ENCODE results near the gene SEMA5B.

SEMA5B gene

DNA sequence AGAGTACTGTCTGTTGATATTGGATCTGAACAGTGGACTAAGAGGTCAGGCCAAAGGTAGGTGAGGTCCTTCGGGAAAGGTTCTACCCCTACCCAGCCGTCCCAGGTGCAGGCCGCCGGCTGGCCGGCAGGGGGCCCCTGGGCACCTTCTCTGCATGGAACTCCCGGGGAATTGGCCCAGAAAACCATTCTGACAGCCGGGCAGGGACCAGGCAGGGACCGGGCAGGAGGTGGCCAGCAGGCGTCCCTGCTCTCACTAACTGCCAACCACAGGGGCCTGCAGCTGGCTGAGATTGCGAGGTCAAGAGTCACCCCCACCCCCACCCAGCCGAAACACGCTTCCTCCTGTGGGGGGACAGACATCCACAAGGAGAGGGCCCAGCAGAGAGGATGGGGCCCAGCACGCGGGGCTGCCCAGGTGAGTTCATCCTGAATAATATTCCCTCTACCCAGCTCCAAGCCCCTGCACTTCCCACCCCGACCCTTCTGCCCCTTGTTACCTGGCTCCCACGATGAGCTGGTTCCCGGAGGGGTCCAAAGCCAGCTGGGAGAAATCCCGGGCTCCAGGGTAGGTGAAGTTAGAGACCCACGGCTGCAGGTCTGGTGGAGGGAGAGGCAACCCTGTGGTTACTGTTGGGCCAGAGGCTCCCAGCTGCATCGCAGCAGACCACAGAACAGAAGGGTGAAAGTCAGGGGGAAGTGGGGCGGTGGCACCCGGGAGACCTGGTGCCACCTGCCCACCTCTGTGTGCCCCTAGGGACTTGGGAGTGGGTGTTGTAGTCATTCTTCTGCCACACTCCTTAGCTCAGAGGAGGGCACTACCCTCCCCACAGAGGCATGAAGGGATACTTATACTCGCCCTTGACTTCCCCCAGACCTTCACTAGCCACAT lies 84.4 kb downstream of the SEMA5B start:
- ATAC-seq = peak; percentile 43
- Mint-ChIP-seq H3K4me3 (no peak overlapping the region), H3K9me3 (no peaks in the 10 kb centered on the region), H3K27me3 (peaks cover 11% of the 10 kb centered on the region), H3K27ac (no peak overlapping the region), H3K4me1 (peaks cover 6% of the 10 kb centered on the region)
- DNase-seq = peak; percentile 17 to 24

DNA sequence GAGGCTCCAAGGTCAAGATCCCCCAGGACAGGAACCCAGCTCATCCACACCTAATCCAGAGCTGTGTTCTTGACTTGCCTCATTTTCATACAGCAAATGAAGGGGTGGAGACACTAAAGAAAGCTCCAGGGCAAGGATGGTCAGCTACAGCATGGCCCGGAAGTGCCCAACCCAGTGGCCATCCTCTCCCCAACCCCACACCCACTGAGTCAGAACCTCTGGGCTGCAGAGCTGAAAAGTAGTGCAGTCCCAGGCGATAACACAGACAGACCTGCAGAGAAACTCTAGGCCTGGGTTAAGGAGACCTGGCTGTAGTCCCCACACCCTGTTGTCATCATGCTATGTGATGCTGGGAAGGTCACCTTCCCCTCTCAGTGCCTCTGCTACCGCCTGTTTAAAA lies 85.3 kb downstream of the SEMA5B start:
- H3K4me3 Mint-ChIP-seq = no peak overlapping the region
- H3K27me3 Mint-ChIP-seq = peaks cover 11% of the 10 kb centered on the region
- H3K9me3 Mint-ChIP-seq = no peaks in the 10 kb centered on the region
- H3K27ac Mint-ChIP-seq = no peak overlapping the region
- peaks cover 6% of the 10 kb centered on the region for H3K4me1 Mint-ChIP-seq
- no peak for DNase-seq
- ATAC-seq = no peak

DNA sequence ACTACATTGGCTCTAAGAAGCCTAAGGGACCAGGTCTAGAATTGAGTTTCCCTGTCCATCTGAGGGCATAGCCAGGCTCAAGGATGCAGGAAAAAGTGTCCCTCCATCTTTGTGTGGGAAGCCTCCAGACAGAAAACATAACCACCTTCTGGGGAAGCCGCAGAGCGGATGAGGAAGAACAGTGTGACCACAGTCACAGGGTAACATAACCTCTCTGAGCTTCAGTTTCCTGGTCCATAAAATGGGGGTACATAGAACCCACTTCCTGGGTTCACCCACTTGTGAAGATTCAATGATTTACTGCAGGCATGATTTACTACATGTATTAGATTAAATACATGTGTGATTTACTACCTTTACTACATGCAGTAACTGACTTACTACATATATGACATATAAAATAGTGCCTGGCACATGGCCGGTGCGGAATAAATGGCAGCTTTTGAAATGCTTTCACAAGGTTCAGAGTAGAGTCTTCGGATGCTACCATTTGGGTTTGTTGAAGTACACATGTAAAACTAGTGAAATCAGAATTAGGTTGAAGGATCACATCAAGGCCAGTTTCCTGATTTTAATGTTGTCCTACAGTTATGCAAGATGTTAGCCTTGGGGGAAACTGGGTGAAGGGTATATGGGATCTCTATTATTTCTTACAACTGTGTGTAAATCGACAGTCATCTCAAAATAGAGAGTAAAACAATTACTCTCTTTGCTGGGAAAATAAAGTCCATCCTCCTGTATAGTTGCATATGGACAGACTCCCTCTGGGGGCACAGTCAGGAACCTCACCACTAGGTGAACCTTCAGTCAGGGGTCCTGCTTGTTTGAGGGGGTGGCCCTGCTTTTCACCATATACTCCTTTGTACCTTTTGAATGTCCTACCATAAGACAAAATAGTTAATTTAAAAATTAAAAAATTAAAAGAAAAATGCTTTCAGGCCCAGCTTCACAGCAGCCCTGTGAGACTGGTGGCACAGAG lies 86.0 kb downstream of the SEMA5B start:
- H3K9me3 Mint-ChIP-seq = no peaks in the 10 kb centered on the region
- H3K4me1 Mint-ChIP-seq = peaks cover 6% of the 10 kb centered on the region
- no peak for DNase-seq
- ATAC-seq = peak; percentile 45
- no peak overlapping the region for H3K27ac Mint-ChIP-seq
- H3K4me3 Mint-ChIP-seq = no peak overlapping the region
- peaks cover 13% of the 10 kb centered on the region for H3K27me3 Mint-ChIP-seq

DNA sequence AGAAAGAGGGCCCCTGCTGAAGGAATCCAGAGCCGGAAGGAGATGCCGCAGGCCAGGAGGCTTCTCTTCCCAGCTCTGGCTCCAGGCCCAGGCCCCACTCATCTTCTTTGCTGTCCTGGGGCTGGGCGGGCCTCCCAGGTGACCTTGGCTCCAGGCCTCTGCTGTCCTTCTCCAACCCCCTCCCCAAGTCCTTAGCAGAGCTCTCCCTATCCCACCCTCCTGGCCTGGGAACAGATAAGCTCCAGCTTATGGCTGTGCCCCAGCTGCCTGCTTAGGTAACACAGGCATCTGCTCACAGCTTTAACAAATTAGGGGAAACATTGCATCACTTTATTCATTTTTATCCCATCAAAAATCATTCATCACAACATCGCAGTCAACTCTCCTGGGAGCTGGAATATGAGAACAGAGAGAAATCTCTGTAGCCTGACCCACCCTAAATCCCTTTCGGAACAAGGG lies 86.9 kb downstream of the SEMA5B start:
- H3K9me3 Mint-ChIP-seq = no peaks in the 10 kb centered on the region
- H3K4me1 Mint-ChIP-seq = peaks cover 6% of the 10 kb centered on the region
- H3K27ac Mint-ChIP-seq = no peak overlapping the region
- H3K4me3 Mint-ChIP-seq = no peak overlapping the region
- DNase-seq (no peak), ATAC-seq (no peak)
- peaks cover 22% of the 10 kb centered on the region for H3K27me3 Mint-ChIP-seq

DNA sequence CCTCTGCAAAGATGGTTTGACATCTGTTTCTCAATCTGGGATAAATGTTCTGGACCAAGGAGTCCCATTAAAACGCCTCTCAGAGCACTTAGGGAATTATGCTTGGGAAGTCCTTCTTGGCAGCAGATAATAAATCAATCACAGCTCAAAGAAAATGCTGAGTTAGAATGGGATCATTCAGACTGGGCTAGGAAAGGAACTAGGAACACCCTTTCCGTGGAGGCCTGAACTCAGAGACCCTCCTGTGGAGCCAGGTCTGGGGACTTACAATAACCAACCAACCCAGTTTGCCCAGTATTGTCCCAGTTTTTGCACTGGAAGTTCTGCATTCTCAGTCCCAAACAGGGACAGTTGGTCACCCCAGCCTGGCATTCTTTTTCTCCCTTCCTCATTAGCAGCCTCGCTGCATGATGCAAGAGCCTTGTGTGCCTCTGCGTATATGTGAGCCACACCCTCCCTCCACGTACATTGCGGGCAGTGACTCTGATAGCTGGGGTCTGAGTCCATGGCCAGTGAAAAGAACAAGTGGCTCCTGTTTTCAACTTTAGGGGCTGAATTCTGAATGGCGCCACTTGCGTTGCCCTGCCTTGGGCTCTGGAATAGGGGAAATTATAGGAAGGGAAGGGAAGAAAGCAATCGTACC lies 88.7 kb downstream of the SEMA5B start:
- H3K27ac Mint-ChIP-seq = no peak overlapping the region
- no peak overlapping the region for H3K4me3 Mint-ChIP-seq
- H3K27me3 Mint-ChIP-seq = peaks cover 17% of the 10 kb centered on the region
- ATAC-seq (no peak), DNase-seq (no peak)
- peaks cover 6% of the 10 kb centered on the region for H3K4me1 Mint-ChIP-seq
- no peaks in the 10 kb centered on the region for H3K9me3 Mint-ChIP-seq

DNA sequence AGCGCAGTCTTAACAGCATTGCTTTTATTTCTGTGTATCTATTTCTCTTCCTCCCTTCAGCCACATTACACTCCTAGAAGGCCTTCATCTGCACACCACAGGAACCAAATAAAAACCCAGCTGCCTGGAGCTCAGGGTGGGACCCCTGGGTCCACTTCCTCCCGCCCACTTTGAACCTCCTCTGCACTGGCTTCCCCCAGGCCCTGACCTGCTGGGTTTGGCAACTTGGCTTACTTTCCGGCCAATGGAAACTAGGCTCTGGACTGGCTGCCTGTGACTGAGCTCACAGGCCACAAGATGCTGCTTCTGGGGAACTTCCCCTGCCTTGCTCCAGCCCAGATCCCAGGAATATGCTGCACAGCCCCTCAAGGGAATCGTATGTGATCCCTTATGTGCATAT lies 89.8 kb downstream of the SEMA5B start:
- ATAC-seq (no peak), DNase-seq (no peak)
- peaks cover 6% of the 10 kb centered on the region for H3K4me1 Mint-ChIP-seq
- H3K9me3 Mint-ChIP-seq = no peaks in the 10 kb centered on the region
- no peak overlapping the region for H3K4me3 Mint-ChIP-seq
- peaks cover 17% of the 10 kb centered on the region for H3K27me3 Mint-ChIP-seq
- H3K27ac Mint-ChIP-seq = no peak overlapping the region

DNA sequence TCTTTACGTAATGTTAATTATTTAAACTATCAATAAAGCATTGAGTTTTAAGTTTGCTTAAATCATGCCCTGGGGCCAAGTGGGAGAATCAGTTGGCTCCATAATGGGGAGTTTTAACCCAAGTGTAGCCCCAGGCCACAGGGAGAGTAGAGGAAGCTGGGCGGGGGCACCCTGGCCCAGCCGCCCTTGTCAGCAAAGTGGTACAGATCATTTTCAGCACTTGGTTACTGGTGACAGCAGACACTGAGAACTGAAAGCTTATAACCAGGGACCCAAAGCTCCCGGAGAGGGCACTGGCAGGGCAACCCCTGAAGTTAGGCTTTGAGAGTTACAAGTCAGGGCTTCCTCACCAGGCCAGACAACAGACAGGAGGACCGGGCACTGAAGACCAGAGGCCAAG lies 90.6 kb downstream of the SEMA5B start:
- Mint-ChIP-seq H3K4me1 (peaks cover 6% of the 10 kb centered on the region), H3K27ac (no peak overlapping the region), H3K9me3 (no peaks in the 10 kb centered on the region), H3K4me3 (no peak overlapping the region), H3K27me3 (peaks cover 17% of the 10 kb centered on the region)
- ATAC-seq (no peak), DNase-seq (no peak)

DNA sequence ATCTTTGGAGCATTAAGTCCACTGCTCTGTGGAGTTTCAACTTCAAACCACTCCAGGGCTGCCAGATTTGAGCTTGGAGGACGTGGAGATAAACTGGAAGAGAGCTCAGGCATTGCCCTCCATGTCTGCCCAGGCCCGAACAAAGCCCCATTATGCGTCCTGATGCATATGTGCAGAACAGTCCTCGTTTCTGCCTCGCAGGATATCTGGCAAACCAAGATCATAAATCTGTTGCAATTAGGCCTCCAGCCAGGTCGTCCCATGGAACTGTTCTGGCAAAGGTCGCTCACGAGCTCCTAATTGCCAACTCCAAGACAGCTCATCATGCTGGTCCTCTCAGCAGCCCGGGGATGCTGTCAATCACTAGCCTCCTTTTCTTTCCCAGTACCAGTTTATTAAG lies 91.2 kb downstream of the SEMA5B start:
- Mint-ChIP-seq H3K4me3 (no peak overlapping the region), H3K27me3 (peaks cover 17% of the 10 kb centered on the region), H3K9me3 (no peaks in the 10 kb centered on the region), H3K27ac (no peak overlapping the region), H3K4me1 (peaks cover 6% of the 10 kb centered on the region)
- no peak for DNase-seq
- no peak for ATAC-seq

DNA sequence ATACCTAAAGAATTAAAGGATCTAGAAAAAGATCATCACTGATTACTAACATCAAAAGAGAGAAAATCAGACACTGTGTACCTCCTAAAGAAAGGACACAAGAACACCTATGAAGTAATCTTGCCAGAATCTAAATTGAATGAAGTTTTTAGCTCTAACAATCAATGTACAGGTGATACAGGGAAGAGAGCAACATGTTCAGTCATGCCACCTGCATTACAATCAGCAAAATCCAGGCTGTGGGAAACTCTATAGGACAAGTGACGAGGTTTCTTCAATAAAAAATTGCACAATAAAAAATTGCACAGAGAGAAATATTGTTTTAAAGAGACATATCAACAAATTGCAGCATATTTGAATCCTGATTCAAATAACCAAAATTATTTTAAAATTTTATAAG lies 93.3 kb downstream of the SEMA5B start:
- Mint-ChIP-seq H3K4me3 (no peak overlapping the region), H3K27me3 (peaks cover 17% of the 10 kb centered on the region), H3K9me3 (no peaks in the 10 kb centered on the region), H3K4me1 (no peaks in the 10 kb centered on the region), H3K27ac (peak overlapping the region in 1 of 2 donors; percentile 75)
- ATAC-seq (no peak), DNase-seq (no peak)

DNA sequence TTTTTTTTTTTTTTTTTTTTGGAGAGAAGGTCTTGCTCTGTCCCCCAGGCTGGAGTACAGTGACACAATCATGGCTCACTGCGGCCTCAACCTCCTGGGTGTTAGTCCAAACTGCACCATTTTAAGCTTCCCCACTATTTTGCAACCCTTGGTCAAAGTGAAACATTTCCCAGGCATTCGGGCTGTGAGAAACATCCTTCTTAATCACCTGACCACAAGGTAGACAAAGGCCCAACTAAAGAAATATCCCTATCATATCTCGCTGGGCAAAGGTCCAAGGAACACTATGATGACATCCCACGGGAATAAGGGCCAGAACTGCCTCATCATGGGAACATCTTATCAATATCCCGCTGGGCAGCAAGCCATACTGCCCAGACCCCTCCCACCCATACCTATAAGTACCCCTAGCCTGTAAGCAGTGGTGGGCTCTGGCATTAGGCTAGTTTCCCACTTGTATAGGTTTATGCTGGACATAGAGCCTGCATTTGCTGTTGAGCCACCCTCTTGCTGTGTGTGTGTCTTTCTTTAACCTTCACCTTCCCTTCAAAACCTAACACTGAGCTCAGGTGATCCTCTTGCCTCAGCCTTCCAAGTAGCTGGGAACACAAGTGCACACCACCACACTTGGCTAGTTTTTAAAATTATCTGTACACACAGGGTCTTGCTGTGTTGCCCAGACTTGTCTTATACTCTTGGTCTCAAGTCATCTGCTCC lies 95.2 kb downstream of the SEMA5B start:
- Mint-ChIP-seq H3K4me3 (no peak overlapping the region), H3K27ac (no peak overlapping the region), H3K27me3 (peaks cover 17% of the 10 kb centered on the region), H3K9me3 (no peaks in the 10 kb centered on the region), H3K4me1 (no peaks in the 10 kb centered on the region)
- DNase-seq (no peak), ATAC-seq (no peak)

DNA sequence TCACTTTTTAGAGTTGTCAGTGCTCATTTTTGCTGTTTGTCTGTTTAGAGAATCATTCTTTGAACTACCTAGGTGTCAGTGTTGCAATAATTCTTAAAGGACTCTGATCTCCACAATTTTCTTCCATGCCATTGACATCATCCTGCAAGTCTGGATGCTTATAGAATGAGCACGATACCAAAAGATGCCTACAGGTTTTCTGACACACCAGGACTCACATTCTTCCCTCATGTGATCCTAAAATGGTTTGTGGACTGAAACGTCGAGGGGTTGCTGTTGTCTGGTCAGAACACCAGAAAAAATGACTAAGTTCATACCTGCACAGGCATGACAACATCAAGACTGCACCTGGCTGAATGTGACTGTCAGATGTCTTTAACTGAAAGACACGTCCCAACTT lies 95.9 kb downstream of the SEMA5B start:
- Mint-ChIP-seq H3K27me3 (peaks cover 17% of the 10 kb centered on the region), H3K4me3 (no peak overlapping the region), H3K4me1 (no peaks in the 10 kb centered on the region), H3K9me3 (no peaks in the 10 kb centered on the region), H3K27ac (no peak overlapping the region)
- ATAC-seq = no peak
- no peak for DNase-seq

DNA sequence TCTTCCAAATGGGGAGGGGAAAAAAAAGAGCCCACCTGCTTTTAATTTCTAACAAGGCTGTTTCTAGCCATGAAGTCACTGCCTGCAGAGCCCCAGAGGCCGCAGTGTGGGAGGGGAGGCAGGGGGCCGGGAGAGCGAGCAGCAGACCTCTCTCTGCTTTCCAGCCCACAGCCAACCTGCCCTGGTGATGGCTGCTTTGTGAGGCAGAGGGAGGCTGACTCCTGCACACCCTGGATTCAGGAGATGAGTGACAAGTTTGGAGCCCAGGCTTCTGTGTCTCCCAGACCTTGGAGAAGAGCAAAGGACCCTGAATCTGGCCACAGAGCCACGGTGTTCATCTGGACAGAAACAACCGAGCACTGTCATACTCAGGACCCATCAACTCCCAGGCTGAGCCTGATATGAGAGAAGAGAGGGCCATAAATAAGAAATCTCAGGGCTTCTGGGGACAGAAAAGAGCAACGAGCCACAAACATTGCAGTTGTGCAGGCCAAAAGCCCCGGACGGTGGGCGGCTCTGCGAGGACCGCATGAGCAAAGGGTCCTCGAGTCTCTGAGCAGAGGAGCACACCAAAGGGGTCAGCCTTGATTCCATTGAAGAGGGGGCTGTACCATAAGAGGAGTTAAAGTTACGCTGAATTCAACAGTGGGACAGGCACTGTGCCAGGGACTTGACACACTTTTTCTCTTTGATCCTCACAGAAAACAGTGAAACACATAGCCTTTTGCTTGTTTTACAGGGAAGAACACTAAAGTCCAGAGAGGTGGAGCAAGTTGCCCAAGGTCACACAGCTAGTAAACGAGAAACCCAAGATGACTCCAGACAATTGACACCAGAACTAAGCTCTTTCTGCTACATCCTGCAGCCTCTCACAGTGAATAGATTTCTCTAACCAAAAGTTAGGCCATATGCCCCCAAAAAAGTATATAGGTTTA lies 97.2 kb downstream of the SEMA5B start:
- H3K9me3 Mint-ChIP-seq = no peaks in the 10 kb centered on the region
- no peak for DNase-seq

DNA sequence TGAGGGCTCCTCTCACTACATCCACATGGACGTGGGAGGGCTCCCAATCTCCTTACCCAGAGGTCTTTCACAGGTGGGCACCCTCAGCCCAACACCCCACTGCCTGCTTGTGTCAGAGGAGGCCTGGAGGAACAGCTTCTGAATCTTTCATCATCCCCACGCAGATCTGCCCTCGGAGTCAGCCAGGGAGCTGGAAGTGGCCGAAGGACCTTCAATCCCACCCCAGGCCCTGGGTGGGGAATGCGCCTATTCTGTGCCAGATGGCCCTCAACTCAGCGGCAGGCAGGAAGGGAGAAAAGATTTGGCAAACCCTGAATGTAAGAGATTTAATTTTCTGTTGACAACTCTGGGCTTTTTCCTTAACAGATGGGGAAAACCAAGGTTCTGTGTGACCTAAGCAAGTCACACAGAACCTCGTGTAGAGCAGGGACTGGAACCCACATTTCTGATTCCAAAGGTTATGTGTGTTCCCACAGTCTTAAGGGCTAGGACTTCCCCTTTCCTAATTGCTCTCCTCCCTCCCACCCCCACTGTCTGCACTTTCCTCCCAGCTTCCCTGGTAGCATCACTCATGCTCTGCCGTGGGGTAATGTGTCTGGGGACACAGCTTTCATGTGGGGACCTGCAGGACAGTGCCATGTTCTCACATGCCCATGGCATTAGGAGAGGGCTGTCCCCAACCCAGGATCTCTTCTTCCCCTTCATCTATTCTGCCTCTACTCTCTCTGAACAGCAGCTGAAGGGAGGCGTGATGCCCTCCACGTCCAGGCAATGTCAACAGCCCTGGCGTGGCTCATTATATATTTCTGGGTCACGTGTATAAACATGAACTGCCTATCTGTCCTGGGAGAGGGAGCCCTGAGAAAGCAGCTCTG lies 98.1 kb downstream of the SEMA5B start:
- Mint-ChIP-seq H3K27me3 (peaks cover 6% of the 10 kb centered on the region), H3K4me1 (no peaks in the 10 kb centered on the region), H3K27ac (no peak overlapping the region), H3K4me3 (no peak overlapping the region), H3K9me3 (no peaks in the 10 kb centered on the region)
- no peak for ATAC-seq
- DNase-seq = no peak

More for the DNA sequence above, 97.2 kb downstream of the SEMA5B start:
- no peak overlapping the region for H3K27ac Mint-ChIP-seq
- H3K4me3 Mint-ChIP-seq = no peak overlapping the region
- no peak for ATAC-seq
- H3K4me1 Mint-ChIP-seq = no peaks in the 10 kb centered on the region
- peaks cover 6% of the 10 kb centered on the region for H3K27me3 Mint-ChIP-seq

Measured in stimulated activated naive CD8-positive, alpha-beta T cell treated with anti-CD3 and anti-CD28 coated beads, Interleukin-15, amount 100 ng/mL, for 72 hours (primary cell).